Calu3 (cell line): ENCODE measurements around the gene PDE6A. TPM values are rescaled to one million over a fixed set of nuclear protein-coding genes. Genes with fewer than 3 reads are reported as not detected.

Experiments used
- BruUV-seq: library from RNA; stranded (reverse); fragments of 400-500 nt; replicated peaks from 2 replicates; lab custom pipeline; 2021; lab: Mats Ljungman, UMichigan
- CTCF ChIA-PET: fragments of 300-600 bp; sonication (Branson Sonifier 250); formaldehyde crosslinking; loops from one replicate; lab custom pipeline; 2022; ENCODE audit warnings: antibody characterized with exemption; lab: Charles Lee
- DNase-seq: peaks from one replicate; pipeline ENCODE4 v3.0.0; 2022
- H3K27ac Mint-ChIP-seq: one replicate; pipeline ENCODE4 v1.8.0; 2022; ENCODE audit warnings: mixed read lengths; ENCODE audit not compliant: unreplicated experiment
- H3K27me3 Mint-ChIP-seq: one replicate; pipeline ENCODE4 v1.8.0; 2022; ENCODE audit warnings: mixed read lengths; ENCODE audit not compliant: unreplicated experiment
- H3K36me3 Mint-ChIP-seq: one replicate; pipeline ENCODE4 v1.8.0; 2022; ENCODE audit warnings: mild to moderate bottlenecking, moderate library complexity, mixed read lengths; ENCODE audit not compliant: insufficient read depth, unreplicated experiment
- H3K4me1 Mint-ChIP-seq: one replicate; pipeline ENCODE4 v1.8.0; 2022; ENCODE audit warnings: mild to moderate bottlenecking, low read depth, mixed read lengths; ENCODE audit not compliant: unreplicated experiment
- H3K4me3 Mint-ChIP-seq: one replicate; pipeline ENCODE4 v1.8.0; 2022; ENCODE audit warnings: mild to moderate bottlenecking, low read depth, moderate library complexity, mixed read lengths; ENCODE audit not compliant: unreplicated experiment
- H3K9me3 Mint-ChIP-seq: one replicate; pipeline ENCODE4 v1.8.0; 2022; ENCODE audit warnings: low read depth, mixed read lengths; ENCODE audit not compliant: unreplicated experiment
- CTCF ChIP-seq: fragments of 200-600 bp; IDR thresholded peaks from one replicate; pipeline ENCODE4 v1.8.0; 2022; ENCODE audit warnings: antibody characterized with exemption; ENCODE audit not compliant: unreplicated experiment
- intact Hi-C: fragments of 100-400 bp; cut with micrococcal nuclease; formaldehyde crosslinking; loops from one replicate; pipeline ENCODE4 v1.10.0; 2022; ENCODE audit not compliant: unreplicated experiment
- total RNA-seq: library from RNA; stranded (reverse); gene quantifications from 2 replicates; pipeline ENCODE4 v1.2.3, GENCODE V29; 2022

PDE6A gene
- total RNA-seq, 1 experiment from 2014 or later: not detected

- DNase-seq: peak; percentile 69
- BruUV-seq: no TSS peak
- H3K4me3 Mint-ChIP-seq: no peak overlapping the region
- intact Hi-C loops: loop anchor here (10.0 kb wide), 1 partner anchor 377 kb away; no protein-coding TSS in a partner anchor
- H3K4me1 Mint-ChIP-seq: no peaks in the 10 kb centered on the region
- H3K36me3 Mint-ChIP-seq: peaks cover 11% of the 10 kb centered on the region
- H3K27me3 Mint-ChIP-seq: no peaks in the 10 kb centered on the region
- H3K27ac Mint-ChIP-seq: no peak overlapping the region
- no peaks in the 10 kb centered on the region for H3K9me3 Mint-ChIP-seq
- peak; percentile 72 for TF ChIP-seq CTCF
- CTCF ChIA-PET: interaction anchor here (1.4 to 4.8 kb wide), 5 partner anchors 11 to 153 kb away, joined by 5 to 27 read pairs (median 20); partner anchors contain the start of gene SLC26A2
Measured at GRCh38 chr5:149837680-149838269, 106.8 kb downstream of the PDE6A start.

GRCh38 chr5:149836451-149837139 lies 108.0 kb downstream of the PDE6A start:
- DNase-seq: no peak
- Mint-ChIP-seq H3K4me3 (no peak overlapping the region), H3K27ac (no peak overlapping the region), H3K4me1 (no peaks in the 10 kb centered on the region), H3K9me3 (no peaks in the 10 kb centered on the region), H3K27me3 (no peaks in the 10 kb centered on the region), H3K36me3 (peaks cover 12% of the 10 kb centered on the region)
- CTCF ChIA-PET: interaction anchor here (0.7 to 6.1 kb wide), 4 partner anchors 10 to 1998 kb away, joined by 3 to 61 read pairs (median 16); partner anchors contain the start of gene SLC26A2
- no TSS peak for BruUV-seq
- intact Hi-C loops: loop anchor here (10.0 kb wide), 1 partner anchor 378 kb away; no protein-coding TSS in a partner anchor
- no peak for TF ChIP-seq CTCF

- H3K4me1 Mint-ChIP-seq: no peaks in the 10 kb centered on the region
- BruUV-seq: no TSS peak
- H3K36me3 Mint-ChIP-seq: peaks cover 12% of the 10 kb centered on the region
- H3K4me3 Mint-ChIP-seq: no peak overlapping the region
- intact Hi-C loops: loop anchor here (1.0 to 10.0 kb wide), 3 partner anchors 128 to 380 kb away; no protein-coding TSS in a partner anchor
- no peak overlapping the region for H3K27ac Mint-ChIP-seq
- CTCF ChIA-PET: interaction anchor here (0.6 to 6.1 kb wide), 13 partner anchors 16 to 489 kb away, joined by 3 to 61 read pairs (median 5); partner anchors contain the start of genes GRPEL2, HMGXB3, SLC26A2 and TIGD6
- peak; percentile 79 for DNase-seq
- H3K9me3 Mint-ChIP-seq: no peaks in the 10 kb centered on the region
- peak; percentile 73 for TF ChIP-seq CTCF
- no peaks in the 10 kb centered on the region for H3K27me3 Mint-ChIP-seq
Measured at GRCh38 chr5:149834246-149834855, 110.2 kb downstream of the PDE6A start.

- Mint-ChIP-seq H3K4me1 (peaks cover 5% of the 10 kb centered on the region), H3K27ac (no peak overlapping the region), H3K27me3 (no peaks in the 10 kb centered on the region), H3K36me3 (peaks cover 12% of the 10 kb centered on the region), H3K9me3 (no peaks in the 10 kb centered on the region), H3K4me3 (no peak overlapping the region)
- no peak for DNase-seq
- no peak for TF ChIP-seq CTCF
- BruUV-seq: no TSS peak
- intact Hi-C loops: loop anchor here (10.0 kb wide), 1 partner anchor 382 kb away; no protein-coding TSS in a partner anchor
- CTCF ChIA-PET: interaction anchor here (0.9 to 6.1 kb wide), 5 partner anchors 17 to 193 kb away, joined by 4 to 61 read pairs (median 8); partner anchors contain the start of gene SLC26A2
Measured at GRCh38 chr5:149833116-149833827, 111.3 kb downstream of the PDE6A start.
